GM21825 (cell line): ENCODE results near the gene ATP6V1A.
A peak's percentile ranks its signal among the peaks of the same experiment; 100 is the strongest.

Source experiments
- ATAC-seq: cut with Tn5 transposase; IDR thresholded peaks from one replicate; pipeline ENCODE4 v1.9.1; 2021; ENCODE audit warnings: mild to moderate bottlenecking, moderate library complexity; ENCODE audit not compliant: unreplicated experiment

ATP6V1A gene

DNA sequence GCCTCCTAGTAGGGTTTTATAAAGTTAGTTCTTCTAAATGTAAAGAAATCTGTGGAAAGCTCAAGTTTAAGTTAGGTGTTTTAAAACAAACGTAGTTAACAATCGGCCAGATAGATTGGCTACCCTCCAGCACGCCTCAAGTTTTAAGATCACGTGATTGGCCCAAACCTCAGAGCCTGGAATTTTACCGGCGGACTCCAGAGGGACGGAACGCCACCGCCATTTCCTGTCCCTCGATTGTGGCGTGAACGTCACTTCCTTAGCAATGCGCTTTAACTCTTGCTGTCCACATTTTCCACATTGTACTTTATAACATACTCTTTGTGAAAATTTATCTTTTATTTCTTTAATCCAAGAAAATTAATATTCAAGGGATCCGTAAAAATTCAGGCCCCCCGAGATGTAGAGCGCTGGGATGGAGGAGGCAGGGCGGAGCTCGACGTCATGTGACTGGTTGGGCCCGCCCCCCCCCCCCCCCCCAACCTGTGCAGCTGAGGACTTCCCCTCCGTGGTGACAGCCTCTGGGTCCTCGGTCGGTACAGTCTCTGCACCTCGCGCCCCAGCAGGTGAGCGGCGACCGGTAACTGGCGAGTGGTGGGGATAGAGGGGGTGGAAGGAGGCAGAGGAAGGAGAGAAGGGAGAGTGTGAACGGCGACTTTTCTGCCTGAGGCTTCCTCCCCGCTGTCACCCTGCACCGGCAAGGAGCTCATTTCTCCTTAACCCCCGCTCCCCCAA is at the start of gene ATP6V1A:
ATP6V1A (plus strand) TSS at position 488 of the 735 bp plus-strand sequence. CDS start 31,719 bp downstream, outside the sequence.
- peak; percentile 33 for ATAC-seq

GRCh38 chr3:113697500-113698090 is 49.2 kb upstream of the ATP6V1A start:
- no peak for ATAC-seq

- ATAC-seq: no peak
Measured at GRCh38 chr3:113698213-113698742, 48.6 kb upstream of the ATP6V1A start.

- no peak for ATAC-seq
Measured at GRCh38 chr3:113698956-113699355, 47.9 kb upstream of the ATP6V1A start.

DNA sequence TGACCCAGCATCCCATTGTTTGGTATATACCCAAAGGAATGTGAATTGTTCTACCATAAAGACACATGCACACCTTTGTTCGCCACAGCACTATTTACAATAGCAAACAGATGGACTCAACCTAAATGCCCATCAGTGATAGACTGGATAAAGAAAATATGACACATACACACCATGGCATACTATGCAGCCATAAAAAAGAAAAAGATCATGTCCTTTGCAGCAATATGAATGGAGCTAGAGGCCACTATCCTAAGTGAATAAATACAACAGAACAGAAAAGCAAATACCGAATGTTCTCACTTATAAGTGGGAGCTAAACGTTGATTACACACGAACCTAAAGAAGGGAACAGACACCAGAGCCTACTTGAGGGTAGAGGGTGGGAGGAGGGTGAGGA is 39.0 kb upstream of the ATP6V1A start:
- no peak for ATAC-seq

DNA sequence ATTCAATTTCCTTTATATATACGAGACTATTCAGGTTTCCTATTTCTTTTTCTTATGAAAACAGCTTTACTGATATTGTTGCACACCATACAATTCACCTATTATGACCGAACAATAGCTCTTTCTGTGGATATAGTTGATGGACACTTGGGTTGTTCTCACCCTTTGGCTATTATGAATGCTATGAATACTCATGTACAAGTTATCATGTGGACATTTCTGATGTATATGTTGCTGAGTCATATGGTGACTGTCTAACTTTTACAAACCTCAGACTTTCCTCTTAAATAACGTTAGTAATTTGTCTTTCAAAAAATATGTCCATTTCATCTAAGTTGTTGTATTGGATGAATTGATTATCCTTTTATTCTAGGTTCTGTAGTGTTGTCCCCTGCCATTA is 34.7 kb upstream of the ATP6V1A start:
- ATAC-seq: no peak

GRCh38 chr3:113714702-113715101 is 32.1 kb upstream of the ATP6V1A start:
- no peak for ATAC-seq

GRCh38 chr3:113717308-113717707 is 29.5 kb upstream of the ATP6V1A start:
- ATAC-seq: no peak

GRCh38 chr3:113717818-113718217 is 29.0 kb upstream of the ATP6V1A start:
- no peak for ATAC-seq

- ATAC-seq: no peak
Measured at GRCh38 chr3:113719294-113719693, 27.5 kb upstream of the ATP6V1A start.

DNA sequence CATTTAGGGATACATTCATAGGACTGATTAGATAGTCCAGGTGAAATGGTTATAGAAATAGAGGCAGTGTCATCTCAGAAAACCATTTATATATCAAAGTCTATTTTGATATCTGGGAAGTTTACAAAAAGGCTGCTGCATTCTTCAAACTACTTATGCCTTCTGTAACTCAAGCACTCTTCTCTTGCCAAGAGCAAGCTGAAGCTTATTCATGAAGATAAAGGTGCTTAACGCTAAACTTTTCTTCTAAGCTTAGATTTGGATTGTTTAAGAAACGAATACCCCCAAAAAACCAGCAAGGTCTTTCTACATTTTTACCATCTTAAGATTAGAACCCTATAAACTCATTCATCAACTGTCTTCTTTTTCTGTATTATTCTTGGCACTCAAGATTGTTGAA is 27.1 kb upstream of the ATP6V1A start:
- no peak for ATAC-seq

DNA sequence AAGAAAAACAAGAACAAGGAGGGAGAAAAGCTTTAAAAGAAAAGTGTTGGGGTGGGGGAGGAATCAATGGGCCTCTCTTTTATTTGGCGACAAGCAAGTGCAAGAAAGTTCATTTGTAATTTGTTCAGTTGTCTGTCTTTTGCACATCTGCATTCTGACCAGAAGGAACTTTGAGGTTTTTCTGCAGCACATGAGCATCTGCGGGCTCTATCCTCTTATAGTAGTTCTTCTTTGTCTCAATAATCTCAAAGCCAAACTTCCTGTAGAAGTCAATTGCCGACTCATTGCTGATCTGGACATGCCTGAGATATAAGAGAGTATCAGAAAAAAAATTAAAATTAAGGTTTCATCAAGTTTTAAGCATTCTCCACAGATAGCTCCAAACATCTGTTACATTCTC is 25.2 kb upstream of the ATP6V1A start:
- no peak for ATAC-seq

- no peak for ATAC-seq
Measured at GRCh38 chr3:113728661-113729060, 18.2 kb upstream of the ATP6V1A start.

GRCh38 chr3:113730550-113730949 is 16.3 kb upstream of the ATP6V1A start:
- no peak for ATAC-seq

GRCh38 chr3:113731694-113732093 is 15.1 kb upstream of the ATP6V1A start:
- ATAC-seq: no peak

- no peak for ATAC-seq
Measured at GRCh38 chr3:113736548-113737089, 10.2 kb upstream of the ATP6V1A start.

- no peak for ATAC-seq
Measured at GRCh38 chr3:113741086-113741485, 5.7 kb upstream of the ATP6V1A start.

DNA sequence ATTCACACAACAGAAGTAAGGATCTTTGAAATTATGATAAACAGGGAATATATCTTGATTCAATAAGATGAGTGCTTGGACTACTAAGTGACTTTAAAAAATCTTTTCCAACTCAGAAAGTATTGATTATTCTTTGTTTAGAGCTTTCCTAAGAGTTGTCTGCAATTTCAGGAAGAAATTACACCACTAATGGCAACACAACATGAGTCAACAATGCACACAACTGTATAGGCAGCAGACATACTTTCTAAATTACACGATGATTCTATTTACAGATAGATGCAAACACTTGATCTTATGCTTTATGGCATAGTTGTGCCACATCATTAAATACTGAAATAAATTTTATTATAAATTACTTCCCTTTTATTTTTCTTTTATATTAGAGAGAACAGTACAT is 5.2 kb upstream of the ATP6V1A start:
- no peak for ATAC-seq

- no peak for ATAC-seq
Measured at GRCh38 chr3:113743006-113743630, 3.7 kb upstream of the ATP6V1A start.

DNA sequence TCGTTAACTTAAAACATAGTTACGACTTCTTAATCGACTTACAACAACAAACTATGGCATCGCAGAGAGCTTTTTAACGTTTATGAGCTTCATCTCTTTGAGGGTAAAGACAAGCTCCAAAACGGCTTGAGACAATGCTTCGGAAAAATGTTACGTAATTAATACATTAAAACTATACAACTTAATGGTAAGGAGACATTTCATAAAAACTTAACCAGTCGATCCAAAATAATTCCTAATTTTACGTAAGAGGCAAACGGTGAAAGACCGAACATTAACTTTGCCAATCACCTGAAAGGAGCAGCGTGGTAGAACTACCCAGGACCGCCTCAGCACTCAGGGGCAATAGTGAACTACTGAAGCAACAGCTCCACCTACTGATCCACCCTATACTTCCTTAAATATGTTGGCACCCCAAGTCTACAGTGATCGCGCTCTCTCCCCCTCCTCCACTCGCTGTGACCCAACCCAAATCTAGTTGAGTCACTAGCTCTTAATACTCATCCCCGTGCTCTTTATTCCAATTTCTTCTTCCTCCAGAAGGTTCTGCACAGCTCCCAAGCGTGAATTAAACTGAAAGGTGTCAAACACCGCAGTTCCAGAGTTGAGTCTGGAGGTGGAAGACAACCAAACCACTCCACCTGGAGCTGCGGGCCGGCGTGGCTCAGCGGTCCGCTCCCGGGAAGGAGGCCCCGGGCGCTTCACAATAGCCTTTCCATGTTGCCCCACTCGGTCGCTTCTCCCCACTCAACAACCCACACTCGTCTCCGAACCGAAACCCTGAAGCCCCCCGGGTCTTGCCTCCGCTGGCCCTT is 1.7 kb upstream of the ATP6V1A start:
- ATAC-seq: peak; percentile 51
